GM23338 (cell line): Measurements from ENCODE around the gene PLA2G4B. TPM values are rescaled to one million over a fixed set of nuclear protein-coding genes. Genes with fewer than 3 reads are reported as not detected.
A peak's percentile ranks its signal among the peaks of the same experiment; 100 is the strongest.

Experiments
- ATAC-seq: fragments of 200-7000 bp; cut with Tn5 transposase; 3 replicates; pipeline ENCODE4 v1.9.1; 2020
- DNase-seq: peaks from one replicate; pipeline ENCODE4 v3.0.0-alpha.2; 2015; ENCODE audit warnings: low spot score
- H2AFZ ChIP-seq: fragments of 200-600 bp; sonication (generic); 2 replicates; pipeline ENCODE4 v1.8.0; 2016; ENCODE audit warnings: antibody characterized with exemption, mild to moderate bottlenecking, moderate library complexity
- H3F3A ChIP-seq: fragments of 200-600 bp; sonication (generic); replicated peaks from 2 replicates; pipeline ENCODE4 v1.8.0; 2017; ENCODE audit warnings: antibody characterized with exemption, mixed run types, low read depth
- H3K27ac ChIP-seq: fragments of 200-600 bp; sonication (generic); 2 replicates; pipeline ENCODE4 v1.6.1; 2016; ENCODE audit warnings: low read depth
- H3K27me3 ChIP-seq: fragments of 200-600 bp; sonication (generic); 2 replicates; pipeline ENCODE4 v1.8.0; 2016; ENCODE audit warnings: mild to moderate bottlenecking, mixed run types, moderate library complexity; ENCODE audit not compliant: insufficient read depth
- H3K36me3 ChIP-seq: fragments of 200-600 bp; sonication (generic); 2 replicates; pipeline ENCODE4 v1.8.0; 2016; ENCODE audit warnings: mild to moderate bottlenecking; ENCODE audit not compliant: insufficient read depth
- H3K4me1 ChIP-seq: fragments of 200-600 bp; sonication (generic); 2 replicates; pipeline ENCODE4 v1.8.0; 2016; ENCODE audit warnings: mild to moderate bottlenecking, moderate library complexity; ENCODE audit not compliant: insufficient read depth
- H3K4me2 ChIP-seq: fragments of 200-600 bp; sonication (generic); 2 replicates; pipeline ENCODE4 v1.7.1; 2017; ENCODE audit warnings: mixed run types
- H3K4me3 ChIP-seq: fragments of 200-600 bp; sonication (generic); 2 replicates; pipeline ENCODE4 v1.6.1; 2016; ENCODE audit warnings: mixed run types
- H3K79me2 ChIP-seq: fragments of 200-600 bp; sonication (generic); replicated peaks from 2 replicates; pipeline ENCODE4 v1.8.0; 2017; ENCODE audit warnings: mild to moderate bottlenecking; ENCODE audit not compliant: insufficient read depth
- H3K9me2 ChIP-seq: fragments of 200-600 bp; sonication (generic); 2 replicates; pipeline ENCODE4 v1.8.0; 2017; ENCODE audit not compliant: insufficient read depth
- H4K20me1 ChIP-seq: fragments of 200-600 bp; sonication (generic); replicated peaks from 2 replicates; pipeline ENCODE4 v1.8.0; 2017; ENCODE audit warnings: mild to moderate bottlenecking; ENCODE audit not compliant: insufficient read depth
- H3K27ac Mint-ChIP-seq: 2 replicates; pipeline ENCODE4 v1.8.0; 2020; ENCODE audit warnings: inconsistent platforms, mild to moderate bottlenecking, moderate library complexity, mixed read lengths
- H3K27me3 Mint-ChIP-seq: 3 replicates; pipeline ENCODE4 v1.8.0; 2022; ENCODE audit warnings: low read depth, mild to moderate bottlenecking, moderate library complexity, mixed read lengths, inconsistent platforms; ENCODE audit not compliant: insufficient read depth, poor library complexity
- H3K36me3 Mint-ChIP-seq: 3 replicates; pipeline ENCODE4 v1.8.0; 2021; ENCODE audit warnings: low read depth, mild to moderate bottlenecking, inconsistent platforms, moderate library complexity, mixed read lengths
- H3K4me1 Mint-ChIP-seq: 3 replicates; pipeline ENCODE4 v1.8.0; 2020; ENCODE audit warnings: mild to moderate bottlenecking, inconsistent platforms, mixed read lengths
- H3K4me3 Mint-ChIP-seq: 3 replicates; pipeline ENCODE4 v1.8.0; 2021; ENCODE audit warnings: moderate library complexity, mild to moderate bottlenecking, inconsistent platforms, mixed read lengths
- H3K9me3 Mint-ChIP-seq: 3 replicates; pipeline ENCODE4 v1.8.0; 2020; ENCODE audit warnings: moderate library complexity, mild to moderate bottlenecking, inconsistent platforms, mixed read lengths
- CREB1 ChIP-seq: fragments of 250-450 bp; sonication (Bioruptor Pico); IDR thresholded peaks from 2 replicates; pipeline ENCODE4 v1.5.0; 2020; ENCODE audit warnings: low read depth, mild to moderate bottlenecking, moderate library complexity
- EZH2 ChIP-seq: fragments of 200-600 bp; sonication (generic); IDR thresholded peaks from one replicate; pipeline ENCODE4 v1.8.0; 2017; ENCODE audit warnings: antibody characterized with exemption, mild to moderate bottlenecking, low read depth; ENCODE audit not compliant: unreplicated experiment
- EZH2phosphoT487 ChIP-seq: fragments of 200-600 bp; sonication (generic); IDR thresholded peaks from one replicate; pipeline ENCODE4 v1.8.1; 2018; ENCODE audit warnings: antibody characterized with exemption; ENCODE audit not compliant: unreplicated experiment
- JUNB ChIP-seq: IDR thresholded peaks from one replicate; pipeline ENCODE4 v1.6.1; 2016; ENCODE audit warnings: antibody characterized with exemption; ENCODE audit not compliant: unreplicated experiment
- NANOG ChIP-seq: IDR thresholded peaks from 2 replicates; pipeline ENCODE4 v1.6.1; 2016; ENCODE audit warnings: antibody characterized with exemption, borderline replicate concordance
- POLR2AphosphoS5 ChIP-seq: IDR thresholded peaks from 2 replicates; pipeline ENCODE4 v1.6.1; 2016; ENCODE audit warnings: antibody characterized with exemption, low read depth
- STAT1 ChIP-seq: IDR thresholded peaks from one replicate; pipeline ENCODE4 v1.6.1; 2016; ENCODE audit warnings: antibody characterized with exemption; ENCODE audit not compliant: unreplicated experiment
- ZNF114 ChIP-seq: fragments of 250-450 bp; sonication (Bioruptor Pico); IDR thresholded peaks from 2 replicates; pipeline ENCODE4 v1.5.0; 2020; ENCODE audit warnings: mild to moderate bottlenecking, moderate library complexity
- ZNF331 ChIP-seq: fragments of 250-450 bp; sonication (Bioruptor Pico); IDR thresholded peaks from 2 replicates; pipeline ENCODE4 v1.5.0; 2020; ENCODE audit warnings: low read depth, mild to moderate bottlenecking, moderate library complexity
- polyA plus RNA-seq: library from polyadenylated mRNA; unstranded; fragments of >200 nt; fragmentation: Nextera tagmentation; extraction: Ambion mirVana; gene quantifications from 2 replicates; pipeline ENCODE4 v1.2.1, GENCODE V29; 2016
- total RNA-seq: library from RNA; depleted of rRNA; stranded (reverse); fragments of >200 nt; shearing (Covaris generic); gene quantifications from 2 replicates; pipeline ENCODE4 v1.2.3, GENCODE V29; 2014
- TF ChIP-seq, protein P1 (sequence below): fragments of 250-450 bp; sonication (Bioruptor Pico); IDR thresholded peaks from 2 replicates; pipeline ENCODE4 v1.5.0; 2020; ENCODE audit warnings: mild to moderate bottlenecking, moderate library complexity
- TF ChIP-seq, protein P2 (sequence below): IDR thresholded peaks from 2 replicates; pipeline ENCODE4 v1.6.1; 2016; ENCODE audit warnings: antibody characterized with exemption
- TF ChIP-seq, protein P3 (sequence below), 2 experiments: fragments of 200-600 bp in 1 of 2; sonication (generic) in 1 of 2; conservative IDR thresholded peaks; 2 replicates each; pipeline versions ENCODE4 v1.5.1 to v1.6.1; 2016 to 2017; ENCODE audit warnings: antibody characterized with exemption in 2 of 2, low read depth in 2 of 2, mild to moderate bottlenecking in 2 of 2, moderate library complexity in 1 of 2
- TF ChIP-seq, protein P4 (sequence below): IDR thresholded peaks from one replicate; pipeline ENCODE4 v1.6.1; 2018; ENCODE audit warnings: antibody characterized with exemption; ENCODE audit not compliant: unreplicated experiment

The PLA2G4B gene
- total and polyA plus RNA-seq, 2 experiments from 2014 or later: 4.4 to 9.6 TPM

DNA sequence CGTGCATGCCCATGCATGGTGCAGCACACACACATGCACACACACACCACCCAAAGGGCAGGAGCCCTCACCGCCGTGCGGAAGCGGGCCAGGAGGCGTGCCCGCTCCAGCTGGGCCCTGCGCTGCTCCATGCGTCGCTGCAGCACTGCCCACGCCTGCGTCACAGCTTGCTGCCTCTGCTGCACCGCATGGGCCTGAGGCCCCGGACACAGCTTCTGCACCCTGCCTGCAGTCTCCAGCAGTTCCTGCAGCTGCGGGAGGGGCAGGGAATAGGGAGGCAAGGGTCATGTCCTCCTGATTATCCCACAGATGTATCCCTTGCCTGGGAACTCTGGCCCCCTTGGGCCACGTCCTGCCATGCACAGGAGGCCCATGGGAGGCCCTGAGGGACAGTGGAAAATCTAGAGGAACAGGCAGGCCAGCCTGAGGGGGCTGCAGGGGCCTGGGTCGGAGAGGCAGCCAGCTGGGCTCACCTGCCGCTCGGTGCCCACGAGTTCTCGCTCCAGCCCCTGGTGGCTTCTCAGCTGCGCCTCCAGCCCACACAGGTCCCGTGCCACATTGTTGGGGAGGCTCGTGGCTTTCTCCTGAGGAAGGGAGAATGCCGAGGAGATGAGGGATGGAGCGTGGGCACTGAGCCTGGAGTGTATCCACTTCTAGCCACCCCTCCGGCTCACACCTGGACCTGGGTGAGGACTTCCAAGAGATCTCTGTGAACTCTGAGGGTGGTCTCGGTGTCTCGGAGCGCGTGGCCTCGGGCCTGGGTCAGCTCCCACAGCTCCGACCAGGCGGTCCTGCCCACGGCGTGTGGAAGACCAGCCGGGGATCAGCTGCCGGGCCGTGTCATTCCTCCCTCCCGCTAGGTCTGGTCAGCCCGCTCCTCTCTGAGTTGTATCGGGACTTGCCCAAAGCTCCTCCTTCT is 31.4 kb downstream of the PLA2G4B start:
- Histone ChIP-seq H3K4me2 (no peak overlapping the region), H2AFZ (no peak overlapping the region), H3K4me1 (no peaks in the 10 kb centered on the region), H3F3A (no peaks in the 10 kb centered on the region), H3K27ac (no peak overlapping the region), H4K20me1 (no peaks in the 10 kb centered on the region), H3K4me3 (no peak overlapping the region), H3K9me2 (no peaks in the 10 kb centered on the region), H3K27me3 (no peaks in the 10 kb centered on the region), H3K36me3 (no peaks in the 10 kb centered on the region), H3K79me2 (no peaks in the 10 kb centered on the region)
- no peak overlapping the region for H3K27ac Mint-ChIP-seq
- H3K27me3 Mint-ChIP-seq: peaks cover 15% of the 10 kb centered on the region
- H3K36me3 Mint-ChIP-seq: no peaks in the 10 kb centered on the region; the same call in 2 of the 3 replicates
- H3K4me1 Mint-ChIP-seq: peaks cover under 1% of the 10 kb centered on the region; the same call in 2 of the 3 replicates
- no peak overlapping the region for H3K4me3 Mint-ChIP-seq
- TF ChIP-seq, protein P1, sequence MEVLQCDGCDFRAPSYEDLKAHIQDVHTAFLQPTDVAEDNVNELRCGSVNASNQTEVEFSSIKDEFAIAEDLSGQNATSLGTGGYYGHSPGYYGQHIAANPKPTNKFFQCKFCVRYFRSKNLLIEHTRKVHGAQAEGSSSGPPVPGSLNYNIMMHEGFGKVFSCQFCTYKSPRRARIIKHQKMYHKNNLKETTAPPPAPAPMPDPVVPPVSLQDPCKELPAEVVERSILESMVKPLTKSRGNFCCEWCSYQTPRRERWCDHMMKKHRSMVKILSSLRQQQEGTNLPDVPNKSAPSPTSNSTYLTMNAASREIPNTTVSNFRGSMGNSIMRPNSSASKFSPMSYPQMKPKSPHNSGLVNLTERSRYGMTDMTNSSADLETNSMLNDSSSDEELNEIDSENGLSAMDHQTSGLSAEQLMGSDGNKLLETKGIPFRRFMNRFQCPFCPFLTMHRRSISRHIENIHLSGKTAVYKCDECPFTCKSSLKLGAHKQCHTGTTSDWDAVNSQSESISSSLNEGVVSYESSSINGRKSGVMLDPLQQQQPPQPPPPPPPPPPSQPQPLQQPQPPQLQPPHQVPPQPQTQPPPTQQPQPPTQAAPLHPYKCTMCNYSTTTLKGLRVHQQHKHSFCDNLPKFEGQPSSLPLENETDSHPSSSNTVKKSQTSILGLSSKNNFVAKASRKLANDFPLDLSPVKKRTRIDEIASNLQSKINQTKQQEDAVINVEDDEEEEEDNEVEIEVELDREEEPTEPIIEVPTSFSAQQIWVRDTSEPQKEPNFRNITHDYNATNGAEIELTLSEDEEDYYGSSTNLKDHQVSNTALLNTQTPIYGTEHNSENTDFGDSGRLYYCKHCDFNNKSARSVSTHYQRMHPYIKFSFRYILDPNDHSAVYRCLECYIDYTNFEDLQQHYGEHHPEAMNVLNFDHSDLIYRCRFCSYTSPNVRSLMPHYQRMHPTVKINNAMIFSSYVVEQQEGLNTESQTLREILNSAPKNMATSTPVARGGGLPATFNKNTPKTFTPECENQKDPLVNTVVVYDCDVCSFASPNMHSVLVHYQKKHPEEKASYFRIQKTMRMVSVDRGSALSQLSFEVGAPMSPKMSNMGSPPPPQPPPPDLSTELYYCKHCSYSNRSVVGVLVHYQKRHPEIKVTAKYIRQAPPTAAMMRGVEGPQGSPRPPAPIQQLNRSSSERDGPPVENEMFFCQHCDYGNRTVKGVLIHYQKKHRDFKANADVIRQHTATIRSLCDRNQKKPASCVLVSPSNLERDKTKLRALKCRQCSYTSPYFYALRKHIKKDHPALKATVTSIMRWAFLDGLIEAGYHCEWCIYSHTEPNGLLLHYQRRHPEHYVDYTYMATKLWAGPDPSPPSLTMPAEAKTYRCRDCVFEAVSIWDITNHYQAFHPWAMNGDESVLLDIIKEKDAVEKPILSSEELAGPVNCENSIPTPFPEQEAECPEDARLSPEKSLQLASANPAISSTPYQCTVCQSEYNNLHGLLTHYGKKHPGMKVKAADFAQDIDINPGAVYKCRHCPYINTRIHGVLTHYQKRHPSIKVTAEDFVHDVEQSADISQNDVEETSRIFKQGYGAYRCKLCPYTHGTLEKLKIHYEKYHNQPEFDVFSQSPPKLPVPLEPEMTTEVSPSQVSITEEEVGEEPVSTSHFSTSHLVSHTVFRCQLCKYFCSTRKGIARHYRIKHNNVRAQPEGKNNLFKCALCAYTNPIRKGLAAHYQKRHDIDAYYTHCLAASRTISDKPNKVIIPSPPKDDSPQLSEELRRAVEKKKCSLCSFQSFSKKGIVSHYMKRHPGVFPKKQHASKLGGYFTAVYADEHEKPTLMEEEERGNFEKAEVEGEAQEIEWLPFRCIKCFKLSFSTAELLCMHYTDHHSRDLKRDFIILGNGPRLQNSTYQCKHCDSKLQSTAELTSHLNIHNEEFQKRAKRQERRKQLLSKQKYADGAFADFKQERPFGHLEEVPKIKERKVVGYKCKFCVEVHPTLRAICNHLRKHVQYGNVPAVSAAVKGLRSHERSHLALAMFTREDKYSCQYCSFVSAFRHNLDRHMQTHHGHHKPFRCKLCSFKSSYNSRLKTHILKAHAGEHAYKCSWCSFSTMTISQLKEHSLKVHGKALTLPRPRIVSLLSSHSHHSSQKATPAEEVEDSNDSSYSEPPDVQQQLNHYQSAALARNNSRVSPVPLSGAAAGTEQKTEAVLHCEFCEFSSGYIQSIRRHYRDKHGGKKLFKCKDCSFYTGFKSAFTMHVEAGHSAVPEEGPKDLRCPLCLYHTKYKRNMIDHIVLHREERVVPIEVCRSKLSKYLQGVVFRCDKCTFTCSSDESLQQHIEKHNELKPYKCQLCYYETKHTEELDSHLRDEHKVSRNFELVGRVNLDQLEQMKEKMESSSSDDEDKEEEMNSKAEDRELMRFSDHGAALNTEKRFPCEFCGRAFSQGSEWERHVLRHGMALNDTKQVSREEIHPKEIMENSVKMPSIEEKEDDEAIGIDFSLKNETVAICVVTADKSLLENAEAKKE: no peak
- TF ChIP-seq STAT1 (no peak), EZH2phosphoT487 (no peak), JUNB (no peak), CREB1 (CRISPR knock-in tag) (no peak), EZH2 (no peak), ZNF331 (CRISPR knock-in tag) (no peak), NANOG (no peak), POLR2AphosphoS5 (no peak), ZNF114 (no peak)
- TF ChIP-seq, protein P2, sequence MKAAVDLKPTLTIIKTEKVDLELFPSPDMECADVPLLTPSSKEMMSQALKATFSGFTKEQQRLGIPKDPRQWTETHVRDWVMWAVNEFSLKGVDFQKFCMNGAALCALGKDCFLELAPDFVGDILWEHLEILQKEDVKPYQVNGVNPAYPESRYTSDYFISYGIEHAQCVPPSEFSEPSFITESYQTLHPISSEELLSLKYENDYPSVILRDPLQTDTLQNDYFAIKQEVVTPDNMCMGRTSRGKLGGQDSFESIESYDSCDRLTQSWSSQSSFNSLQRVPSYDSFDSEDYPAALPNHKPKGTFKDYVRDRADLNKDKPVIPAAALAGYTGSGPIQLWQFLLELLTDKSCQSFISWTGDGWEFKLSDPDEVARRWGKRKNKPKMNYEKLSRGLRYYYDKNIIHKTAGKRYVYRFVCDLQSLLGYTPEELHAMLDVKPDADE: no peak
- TF ChIP-seq, protein P3, sequence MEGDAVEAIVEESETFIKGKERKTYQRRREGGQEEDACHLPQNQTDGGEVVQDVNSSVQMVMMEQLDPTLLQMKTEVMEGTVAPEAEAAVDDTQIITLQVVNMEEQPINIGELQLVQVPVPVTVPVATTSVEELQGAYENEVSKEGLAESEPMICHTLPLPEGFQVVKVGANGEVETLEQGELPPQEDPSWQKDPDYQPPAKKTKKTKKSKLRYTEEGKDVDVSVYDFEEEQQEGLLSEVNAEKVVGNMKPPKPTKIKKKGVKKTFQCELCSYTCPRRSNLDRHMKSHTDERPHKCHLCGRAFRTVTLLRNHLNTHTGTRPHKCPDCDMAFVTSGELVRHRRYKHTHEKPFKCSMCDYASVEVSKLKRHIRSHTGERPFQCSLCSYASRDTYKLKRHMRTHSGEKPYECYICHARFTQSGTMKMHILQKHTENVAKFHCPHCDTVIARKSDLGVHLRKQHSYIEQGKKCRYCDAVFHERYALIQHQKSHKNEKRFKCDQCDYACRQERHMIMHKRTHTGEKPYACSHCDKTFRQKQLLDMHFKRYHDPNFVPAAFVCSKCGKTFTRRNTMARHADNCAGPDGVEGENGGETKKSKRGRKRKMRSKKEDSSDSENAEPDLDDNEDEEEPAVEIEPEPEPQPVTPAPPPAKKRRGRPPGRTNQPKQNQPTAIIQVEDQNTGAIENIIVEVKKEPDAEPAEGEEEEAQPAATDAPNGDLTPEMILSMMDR (conservative IDR thresholded peaks at IDR 0.05; ENCODE audit: low read depth in 2 of 2): no peak
- TF ChIP-seq, protein P4, sequence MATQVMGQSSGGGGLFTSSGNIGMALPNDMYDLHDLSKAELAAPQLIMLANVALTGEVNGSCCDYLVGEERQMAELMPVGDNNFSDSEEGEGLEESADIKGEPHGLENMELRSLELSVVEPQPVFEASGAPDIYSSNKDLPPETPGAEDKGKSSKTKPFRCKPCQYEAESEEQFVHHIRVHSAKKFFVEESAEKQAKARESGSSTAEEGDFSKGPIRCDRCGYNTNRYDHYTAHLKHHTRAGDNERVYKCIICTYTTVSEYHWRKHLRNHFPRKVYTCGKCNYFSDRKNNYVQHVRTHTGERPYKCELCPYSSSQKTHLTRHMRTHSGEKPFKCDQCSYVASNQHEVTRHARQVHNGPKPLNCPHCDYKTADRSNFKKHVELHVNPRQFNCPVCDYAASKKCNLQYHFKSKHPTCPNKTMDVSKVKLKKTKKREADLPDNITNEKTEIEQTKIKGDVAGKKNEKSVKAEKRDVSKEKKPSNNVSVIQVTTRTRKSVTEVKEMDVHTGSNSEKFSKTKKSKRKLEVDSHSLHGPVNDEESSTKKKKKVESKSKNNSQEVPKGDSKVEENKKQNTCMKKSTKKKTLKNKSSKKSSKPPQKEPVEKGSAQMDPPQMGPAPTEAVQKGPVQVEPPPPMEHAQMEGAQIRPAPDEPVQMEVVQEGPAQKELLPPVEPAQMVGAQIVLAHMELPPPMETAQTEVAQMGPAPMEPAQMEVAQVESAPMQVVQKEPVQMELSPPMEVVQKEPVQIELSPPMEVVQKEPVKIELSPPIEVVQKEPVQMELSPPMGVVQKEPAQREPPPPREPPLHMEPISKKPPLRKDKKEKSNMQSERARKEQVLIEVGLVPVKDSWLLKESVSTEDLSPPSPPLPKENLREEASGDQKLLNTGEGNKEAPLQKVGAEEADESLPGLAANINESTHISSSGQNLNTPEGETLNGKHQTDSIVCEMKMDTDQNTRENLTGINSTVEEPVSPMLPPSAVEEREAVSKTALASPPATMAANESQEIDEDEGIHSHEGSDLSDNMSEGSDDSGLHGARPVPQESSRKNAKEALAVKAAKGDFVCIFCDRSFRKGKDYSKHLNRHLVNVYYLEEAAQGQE: no peak
- DNase-seq (no peak), ATAC-seq (peak; percentile 15; the same call in 2 of the 3 replicates)
- no peaks in the 10 kb centered on the region for H3K9me3 Mint-ChIP-seq
